Stimulated activated CD8-positive, alpha-beta memory T cell treated with anti-CD3 and anti-CD28 coated beads, Interleukin-4, amount 100 ng/mL, for 48 hours (primary cell): ENCODE measurements around the gene PIF1.
"Not testable (repeated sequence)": the region's sequence is repeated elsewhere in the genome, so short reads cannot be mapped to it uniquely, and the experiment has no call there.

Experiments
- DNase-seq: peaks from one replicate; pipeline ENCODE4 v3.0.0-alpha.2; 2020

The PIF1 gene

DNA sequence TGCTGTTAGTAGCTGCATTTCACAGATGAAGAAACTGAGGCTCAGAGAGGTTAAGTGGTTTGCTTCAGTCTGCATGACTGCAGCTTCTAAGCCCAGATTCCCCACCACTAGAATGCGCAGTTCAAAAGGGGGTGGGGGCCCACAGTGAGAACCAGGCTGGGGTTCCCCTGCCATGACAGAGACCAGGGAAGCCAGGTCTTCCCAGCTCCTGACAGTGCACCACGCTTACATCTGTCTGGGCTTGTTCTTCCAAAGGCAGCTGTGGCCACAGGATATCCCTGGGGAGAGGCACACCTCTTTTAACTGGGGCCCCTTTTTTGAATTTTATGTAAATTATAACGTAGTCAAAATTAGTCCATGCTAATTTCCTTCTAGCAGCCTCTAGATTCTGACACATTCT lies 21.6 kb upstream of the PIF1 start:
- no peak for DNase-seq

DNA sequence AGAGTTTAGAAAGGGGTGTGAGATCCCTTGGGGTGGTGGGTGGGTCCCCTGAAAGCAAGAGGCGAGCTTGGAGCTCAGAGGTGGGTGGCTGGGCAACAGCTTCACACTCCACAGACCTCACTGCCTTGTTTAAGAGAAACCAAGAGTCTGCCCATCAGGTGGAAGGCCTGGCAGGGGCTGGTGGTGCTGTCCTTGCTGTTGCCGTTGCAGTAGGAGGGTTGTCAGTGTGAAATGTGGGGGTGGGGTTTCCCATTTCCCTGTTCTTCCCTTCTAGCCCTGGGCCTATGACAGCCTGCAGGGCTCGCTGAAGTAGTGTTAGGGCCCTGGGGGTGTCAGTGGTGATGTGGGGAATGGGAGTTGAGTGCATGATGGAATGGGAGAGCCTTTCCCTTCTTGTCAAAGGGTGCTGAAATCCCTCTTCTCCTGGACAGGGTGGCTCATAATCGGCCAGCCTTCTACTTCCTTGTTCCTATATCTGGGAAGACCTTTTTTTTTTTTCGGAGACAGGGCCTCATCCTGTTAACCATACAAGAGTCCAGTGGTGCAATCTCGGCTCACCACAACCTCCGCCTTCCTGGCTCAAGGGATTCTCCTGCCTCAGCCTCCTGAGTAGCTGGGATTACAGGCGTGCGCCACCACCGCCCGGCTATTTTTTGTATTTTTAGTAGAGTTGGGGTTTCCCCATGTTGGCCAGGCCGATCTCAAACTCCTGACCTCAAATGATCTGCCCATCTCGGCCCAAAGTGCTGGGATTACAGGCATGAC lies 20.6 kb upstream of the PIF1 start:
- DNase-seq: no peak

DNA sequence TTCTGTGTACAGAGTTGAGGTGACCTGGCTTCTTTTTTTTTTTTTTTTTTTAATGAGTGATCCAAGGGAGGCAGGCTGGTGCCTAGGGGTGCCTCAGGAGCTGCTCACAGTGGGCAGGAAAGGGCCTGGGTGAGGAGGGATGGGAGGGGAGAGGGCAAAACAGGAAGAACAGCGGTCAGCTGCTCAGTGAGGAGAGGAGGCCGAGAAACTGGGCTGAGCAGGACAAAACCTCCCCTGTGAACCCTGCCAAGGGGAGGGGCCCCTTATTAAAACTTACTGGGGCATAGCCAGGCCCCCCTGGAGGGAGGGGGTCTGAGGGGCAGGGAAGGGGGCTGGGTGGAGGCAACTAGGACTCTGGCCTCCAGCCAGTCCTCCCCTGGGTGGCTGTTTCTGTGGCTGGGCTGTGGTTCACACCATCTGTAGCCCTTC lies 19.8 kb upstream of the PIF1 start:
- no peak for DNase-seq

DNA sequence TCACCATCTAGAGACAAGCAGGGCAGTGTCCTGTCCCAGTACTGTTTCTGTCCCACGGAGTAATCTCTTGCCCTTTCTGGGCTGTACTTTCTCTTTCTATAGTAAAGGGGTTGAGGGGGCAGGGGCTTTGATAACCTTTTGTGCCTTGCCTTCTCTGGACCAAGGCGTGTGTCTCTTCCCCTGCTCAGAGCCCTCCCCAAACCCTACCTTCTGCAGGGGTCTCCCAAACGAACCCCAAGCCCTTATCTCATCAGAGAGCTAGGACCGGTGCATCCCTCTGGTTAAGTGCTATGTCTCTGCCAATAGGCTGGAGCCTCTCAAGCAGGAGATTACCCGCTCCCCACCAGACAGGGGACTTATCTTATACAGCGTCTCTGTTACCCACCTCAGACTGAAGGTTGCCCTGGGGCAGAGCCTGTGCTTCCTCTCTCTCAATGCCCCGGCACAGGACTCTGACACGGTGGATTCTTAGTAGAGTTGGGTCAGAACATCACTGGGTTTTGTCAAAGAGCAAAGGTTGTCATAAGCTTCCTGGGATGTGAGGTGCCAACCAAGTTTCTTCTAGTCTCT lies 19.2 kb upstream of the PIF1 start:
- DNase-seq: no peak

DNA sequence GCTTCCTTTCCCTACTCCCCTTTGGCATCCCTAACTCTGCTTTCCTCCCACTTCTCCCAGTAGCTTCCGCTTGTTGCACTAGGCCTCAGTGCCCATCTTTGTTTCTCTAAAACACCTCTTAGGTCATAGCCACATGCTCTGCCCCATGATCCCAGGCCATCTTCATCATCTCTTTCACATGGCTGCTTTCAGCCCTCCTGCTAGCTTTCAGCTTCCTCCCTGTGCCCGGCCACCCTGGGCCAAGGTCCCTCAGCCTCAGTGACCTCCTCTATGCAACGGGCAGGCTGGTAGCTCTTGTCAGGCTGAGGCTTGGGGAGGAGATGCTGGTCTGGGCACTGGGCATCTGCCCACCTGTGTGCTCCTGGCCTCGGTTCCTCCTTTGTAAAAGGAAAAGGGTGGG lies 18.5 kb upstream of the PIF1 start:
- DNase-seq: no peak

DNA sequence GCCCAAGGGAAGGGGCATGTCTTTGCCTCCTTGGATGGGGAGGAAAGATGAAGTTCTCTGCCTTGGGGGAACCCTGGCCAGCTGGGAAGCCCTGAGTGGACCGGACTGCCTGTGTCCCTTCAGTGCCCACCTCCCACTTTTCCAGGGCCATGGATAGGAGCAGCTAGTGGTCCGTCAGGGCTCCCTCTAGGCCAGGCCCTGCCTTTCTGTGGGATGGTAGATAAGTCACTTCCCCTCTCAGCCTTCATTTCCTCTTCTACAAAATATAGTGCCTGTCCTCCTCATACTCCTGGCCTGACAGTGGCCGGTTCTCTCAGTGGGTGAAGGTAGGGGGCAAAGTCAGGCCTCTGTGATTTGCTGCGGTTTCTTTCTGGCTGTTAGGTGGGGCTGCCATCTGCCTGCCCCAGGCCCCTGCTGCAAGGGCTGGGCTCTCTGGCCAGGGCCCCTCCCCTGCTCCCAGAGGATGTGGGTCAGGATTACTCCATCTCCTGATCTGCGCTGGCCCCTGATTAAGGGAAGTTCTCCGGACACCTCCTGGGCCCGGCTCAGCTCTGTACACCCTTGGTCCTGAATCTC lies 17.6 kb upstream of the PIF1 start:
- no peak for DNase-seq

DNA sequence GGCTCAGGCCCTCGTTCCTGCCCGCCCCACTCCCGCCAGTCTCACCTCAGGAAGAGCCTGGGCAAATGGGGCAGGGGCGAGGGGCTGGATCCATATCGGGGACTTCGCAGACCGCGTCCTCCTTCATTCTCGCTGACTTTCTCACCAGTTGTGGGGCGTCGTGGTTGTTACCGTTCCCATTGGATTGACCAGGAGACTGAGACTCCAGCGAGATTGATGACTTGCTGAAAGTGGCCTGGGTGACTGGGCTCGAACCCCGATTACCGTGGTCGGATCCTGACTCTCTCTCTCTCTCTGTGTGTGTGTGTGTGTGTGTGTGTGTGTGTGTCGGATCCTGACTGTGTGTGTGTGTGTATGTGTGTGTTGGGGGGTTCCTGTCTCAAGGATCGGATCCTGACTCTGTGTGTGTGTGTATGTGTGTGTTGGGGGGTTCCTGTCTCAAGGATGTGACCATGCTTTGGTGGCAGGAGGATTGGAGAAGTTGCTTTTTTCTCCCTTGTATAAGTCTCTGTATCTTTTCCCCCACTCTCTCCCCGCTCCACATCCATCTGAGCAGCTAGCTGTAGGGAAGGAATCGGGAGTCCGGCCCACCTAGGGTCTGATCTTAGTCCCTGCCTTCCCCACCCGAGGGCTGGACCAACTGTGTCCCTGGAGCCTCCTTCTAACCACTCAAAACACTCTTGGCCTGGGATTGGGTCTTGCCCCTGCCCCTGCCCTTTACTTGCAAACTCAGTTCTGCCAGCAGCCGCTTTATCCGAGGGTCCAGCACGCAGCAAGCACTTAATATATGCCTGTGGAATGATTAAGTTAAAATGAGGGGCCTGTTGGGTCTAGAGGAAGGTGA lies 16.9 kb upstream of the PIF1 start:
- DNase-seq: peak; percentile 39

DNA sequence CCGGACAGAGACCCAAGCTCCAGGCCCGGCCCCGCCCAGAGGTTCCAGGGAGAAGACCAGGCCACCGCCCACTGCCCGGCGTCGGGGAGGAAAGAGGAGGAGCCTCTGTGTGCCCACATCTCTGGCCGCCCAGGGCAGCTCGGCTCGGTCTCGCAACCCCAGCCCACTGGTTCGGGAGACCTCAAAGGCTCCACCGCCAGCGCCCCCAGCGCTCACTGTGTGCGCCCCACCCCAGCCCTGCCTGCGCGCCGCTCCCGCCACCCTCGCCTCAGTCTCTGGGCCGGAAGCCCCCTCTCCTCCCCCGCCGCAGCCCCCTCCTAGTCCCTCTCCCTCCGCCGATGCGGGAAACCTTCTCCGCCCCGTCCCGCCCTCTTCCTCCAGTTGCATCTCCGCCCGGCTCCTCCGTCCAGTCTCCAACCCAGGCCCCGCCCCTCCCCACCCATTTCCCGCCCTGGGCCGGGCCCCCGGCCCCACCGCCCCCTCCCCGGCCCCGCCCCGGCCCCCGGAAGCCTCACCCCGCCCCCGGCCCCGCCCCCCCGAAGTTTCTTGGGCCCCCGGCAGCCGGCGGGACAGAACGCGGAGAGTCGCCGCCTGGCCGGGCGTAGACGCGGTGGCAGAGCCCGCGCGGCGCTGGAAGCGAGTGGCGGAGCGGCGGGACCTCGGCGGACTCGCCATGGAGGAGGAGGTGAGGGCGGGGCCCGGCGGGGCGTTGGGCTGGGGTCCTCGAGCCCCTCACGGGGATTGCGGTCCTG lies 16.1 kb upstream of the PIF1 start, which contains the start of gene PLEKHO2:
PLEKHO2 (plus strand) TSS at position 572 of the 752 bp plus-strand sequence; CDS start at position 674, 102 bp downstream.
- peak; percentile 91 for DNase-seq

DNA sequence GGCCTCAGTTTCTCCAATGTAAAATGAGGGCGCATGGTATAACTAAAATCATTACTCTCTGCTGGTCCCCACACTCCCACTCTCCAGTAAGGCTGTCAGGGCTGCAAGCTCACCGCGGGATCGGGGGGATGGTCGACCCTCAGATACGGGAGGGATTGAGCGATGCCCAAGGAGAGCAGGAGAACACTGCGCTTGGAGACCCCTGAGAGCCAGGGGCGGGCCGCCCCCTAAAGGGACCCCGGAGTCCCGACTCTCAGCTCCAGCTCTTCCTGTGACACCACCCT lies 15.6 kb upstream of the PIF1 start:
- DNase-seq: no peak

DNA sequence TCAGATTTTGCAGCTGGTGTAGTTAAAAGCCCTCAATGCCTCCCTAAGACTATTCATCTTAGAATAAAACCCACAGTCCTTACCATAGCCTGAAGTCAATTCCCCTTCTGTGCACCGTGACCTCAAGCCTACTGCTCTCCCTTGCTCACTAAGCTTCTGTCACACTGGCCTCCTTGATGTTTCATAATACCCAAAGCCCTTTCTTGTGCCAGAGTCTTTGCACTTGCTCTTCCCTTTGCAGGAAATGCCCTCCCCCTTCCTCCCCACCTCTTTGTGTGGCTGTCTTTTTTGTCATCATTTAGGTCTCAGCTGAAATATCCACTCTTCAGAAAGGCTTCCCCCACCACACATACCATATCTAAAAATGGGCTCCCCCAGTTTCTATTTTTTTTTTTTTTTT lies 12.1 kb upstream of the PIF1 start:
- peak; percentile 43 for DNase-seq

DNA sequence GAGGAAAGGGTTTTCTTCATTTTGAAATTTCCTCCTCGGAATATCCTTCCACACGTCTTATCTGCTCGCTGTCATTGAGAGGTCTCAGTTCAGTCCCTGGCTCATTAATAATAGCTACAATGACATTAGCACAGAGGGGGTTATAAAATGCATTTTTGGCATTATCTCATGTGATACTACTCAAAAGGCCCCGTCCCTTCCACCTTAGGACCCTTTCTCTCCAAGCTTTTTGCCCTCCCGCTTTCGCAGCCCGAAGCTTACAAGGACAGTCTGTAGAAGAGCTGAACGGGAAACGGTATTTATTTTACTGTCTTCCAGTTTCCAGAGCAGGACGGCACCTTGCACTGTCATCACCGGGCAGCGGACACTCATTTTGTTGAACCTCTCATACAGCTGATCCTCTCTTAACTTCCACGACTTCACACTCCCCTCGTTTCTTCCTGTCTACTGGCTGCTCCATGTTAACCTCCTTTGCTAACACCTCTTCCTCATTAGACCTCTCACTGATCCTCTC lies 10.6 kb upstream of the PIF1 start:
- DNase-seq: no peak

DNA sequence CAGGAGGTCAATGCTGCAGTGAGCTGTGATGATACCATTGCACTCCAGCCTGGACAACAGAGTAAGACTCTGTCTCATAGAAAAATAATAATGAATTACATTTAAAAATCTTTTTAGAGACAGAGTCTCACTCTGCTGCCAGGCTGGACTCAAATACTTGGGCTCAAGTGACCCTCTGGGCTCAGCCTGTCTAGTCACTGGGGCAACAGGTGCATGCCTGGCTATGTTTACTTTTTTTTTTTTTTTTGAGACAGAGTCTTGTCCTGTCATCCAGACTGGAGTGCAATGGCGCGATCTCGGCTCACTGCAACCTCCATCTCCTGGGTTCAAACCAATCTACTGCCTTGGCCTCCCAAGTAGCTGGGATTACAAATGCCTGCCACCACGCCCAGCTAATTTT lies 8.2 kb upstream of the PIF1 start:
- no peak for DNase-seq

DNA sequence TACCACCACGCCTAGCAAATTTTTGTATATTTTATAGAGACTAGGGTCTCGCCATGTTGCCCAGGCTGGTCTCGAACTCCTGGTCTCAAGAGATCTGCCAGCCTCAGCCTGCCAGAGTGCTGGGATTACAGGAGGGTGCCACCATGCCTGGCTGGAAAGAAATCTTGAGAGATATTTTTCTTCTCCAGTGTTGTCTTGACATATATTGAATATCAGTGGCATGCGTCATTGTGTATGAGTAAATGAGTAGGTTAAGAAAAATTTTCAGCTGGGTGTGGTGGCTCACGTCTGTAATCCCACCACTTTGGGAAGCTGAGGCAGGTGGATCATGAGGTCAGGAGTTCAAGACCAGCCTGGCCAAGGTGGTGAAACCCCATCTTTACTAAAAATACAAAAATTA lies 3.5 kb upstream of the PIF1 start:
- no peak for DNase-seq

DNA sequence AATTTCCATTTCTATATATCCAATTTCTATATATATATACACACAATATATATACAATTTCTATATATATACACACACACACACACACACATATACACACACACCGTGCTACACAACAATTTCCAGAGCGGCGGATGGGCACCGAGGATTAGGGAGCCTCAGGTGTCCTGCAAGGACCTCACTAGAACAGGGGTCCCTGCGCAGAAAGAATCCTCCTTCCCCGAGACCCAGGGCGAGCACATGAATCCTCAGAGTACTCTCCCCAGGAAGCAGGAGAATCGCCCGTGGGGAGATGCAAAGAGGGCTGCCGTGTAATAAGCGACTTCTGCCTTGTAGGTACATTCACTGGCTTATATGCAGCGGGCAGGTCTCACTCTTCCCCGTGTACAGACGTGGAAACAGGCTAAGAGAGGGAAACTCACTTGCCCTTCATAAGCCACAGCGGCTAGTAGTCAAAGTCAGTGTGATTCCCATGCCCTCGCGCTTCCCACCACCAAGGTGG lies 467 bp downstream of the PIF1 start:
- DNase-seq: no peak

DNA sequence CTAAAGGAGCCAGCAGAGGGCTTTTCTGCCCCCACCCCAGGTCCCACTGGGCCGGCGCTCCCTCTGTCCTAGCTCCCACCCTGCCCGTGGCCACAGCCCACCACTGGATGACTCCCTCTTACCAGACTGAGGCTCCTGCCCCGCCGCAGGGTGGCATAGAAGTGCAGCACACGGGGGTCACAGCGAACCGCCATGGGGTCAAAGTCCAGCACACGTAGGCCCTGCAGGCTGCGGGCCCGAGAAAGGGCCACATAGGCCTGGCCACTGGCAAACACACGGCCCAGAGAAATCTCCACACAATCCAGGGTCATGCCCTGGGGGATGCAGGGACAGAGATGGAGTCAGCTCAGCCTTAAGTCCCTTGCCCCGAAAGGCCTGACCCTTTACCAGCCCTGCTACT lies 9.0 kb downstream of the PIF1 start:
- no peak for DNase-seq

DNA sequence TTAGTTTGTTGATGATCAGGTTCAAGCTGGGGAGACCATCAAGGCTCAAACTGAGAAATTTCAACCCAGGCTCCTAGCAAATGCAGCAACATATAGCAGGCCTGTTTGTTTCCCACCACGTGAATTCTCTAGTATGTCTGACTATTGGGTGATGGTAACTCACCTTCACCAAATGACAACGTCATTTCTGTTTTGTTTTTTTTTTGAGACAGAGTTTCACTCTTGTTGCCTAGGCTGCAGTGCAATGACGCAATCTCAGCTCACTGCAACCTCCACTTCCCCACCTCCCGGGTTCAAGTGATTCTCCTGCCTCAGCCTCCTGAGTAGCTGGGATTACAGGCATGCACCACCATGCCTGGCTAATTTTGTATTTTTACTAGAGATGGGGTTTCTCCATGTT lies 10.5 kb downstream of the PIF1 start:
- DNase-seq: not testable (repeated sequence)

DNA sequence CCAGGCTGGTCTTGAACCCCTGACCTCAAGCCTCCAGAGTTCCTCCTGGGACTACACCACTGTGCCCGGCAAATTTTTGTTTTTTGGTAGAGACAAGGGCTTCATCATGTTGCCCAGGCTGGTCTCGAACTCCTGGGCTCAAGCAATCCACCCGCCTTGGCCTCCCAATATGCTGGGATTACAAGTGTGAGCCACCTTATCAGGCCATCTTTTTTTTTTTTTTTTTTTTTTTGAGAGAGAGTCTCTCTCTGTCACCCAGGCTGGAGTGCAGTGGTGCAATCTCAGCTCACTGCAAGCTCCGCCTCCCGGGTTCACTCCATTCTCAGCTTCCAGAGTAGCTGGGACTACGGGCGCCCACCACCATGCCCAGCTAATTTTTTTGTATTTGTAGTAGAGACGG lies 11.2 kb downstream of the PIF1 start:
- DNase-seq: not testable (repeated sequence)

DNA sequence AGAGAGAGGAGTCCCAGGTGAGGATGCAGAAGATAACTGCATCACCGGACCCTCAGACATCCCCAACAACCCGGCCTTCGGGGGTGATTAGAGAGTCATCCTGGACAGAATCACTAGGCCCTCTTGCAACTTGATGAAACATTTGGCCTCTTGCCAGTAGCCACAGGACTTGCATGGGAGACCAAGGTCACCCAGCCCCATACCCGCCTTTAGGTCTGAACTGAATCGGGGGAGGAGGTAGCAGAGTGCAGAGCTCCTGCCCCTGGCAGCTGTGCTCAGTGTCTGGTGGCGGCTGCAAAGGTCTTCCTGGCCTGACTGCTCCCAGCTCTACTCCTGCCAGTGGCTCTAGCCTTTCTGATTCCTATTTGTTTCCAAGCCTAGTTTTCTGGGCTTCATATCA lies 12.4 kb downstream of the PIF1 start:
- no peak for DNase-seq

DNA sequence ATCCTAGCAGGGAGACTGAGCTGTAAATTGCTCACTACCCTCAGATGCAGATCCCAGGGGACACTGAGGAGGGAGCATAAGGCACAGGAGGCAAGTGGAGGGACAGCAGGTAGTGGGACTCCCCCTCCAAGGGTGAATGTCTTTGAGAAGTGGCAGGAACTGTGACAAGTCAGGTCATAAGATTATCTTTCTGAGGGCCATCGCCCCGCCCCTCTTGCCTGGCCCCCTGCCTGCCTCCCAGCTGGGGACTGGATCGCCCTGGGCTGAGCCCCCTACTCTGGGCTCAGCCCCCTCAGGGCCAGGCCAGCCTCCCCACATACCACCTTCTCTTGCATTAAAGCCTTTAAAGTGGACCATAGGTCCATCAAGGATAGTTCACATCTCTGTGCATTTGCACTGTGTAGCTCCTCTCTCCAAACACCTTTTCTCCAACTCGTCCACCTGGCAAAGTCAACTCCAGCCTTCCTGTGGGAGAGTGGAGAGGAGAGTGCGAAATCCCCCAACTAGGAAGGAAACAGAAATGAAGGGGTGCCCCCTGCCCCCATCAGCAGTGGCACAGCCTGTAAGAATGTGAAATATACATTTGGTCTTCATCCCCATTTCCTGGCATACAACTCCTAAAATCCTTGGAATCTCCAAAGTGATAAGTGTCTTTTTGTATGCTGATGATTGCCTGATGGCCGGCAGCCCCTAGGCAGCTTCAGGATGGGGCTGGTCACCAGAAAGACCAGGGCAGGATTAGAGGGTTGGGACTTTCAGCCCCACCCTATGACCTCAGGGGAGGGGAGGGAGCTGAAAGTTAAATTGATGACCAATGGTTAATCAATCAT lies 14.7 kb downstream of the PIF1 start:
- no peak for DNase-seq

DNA sequence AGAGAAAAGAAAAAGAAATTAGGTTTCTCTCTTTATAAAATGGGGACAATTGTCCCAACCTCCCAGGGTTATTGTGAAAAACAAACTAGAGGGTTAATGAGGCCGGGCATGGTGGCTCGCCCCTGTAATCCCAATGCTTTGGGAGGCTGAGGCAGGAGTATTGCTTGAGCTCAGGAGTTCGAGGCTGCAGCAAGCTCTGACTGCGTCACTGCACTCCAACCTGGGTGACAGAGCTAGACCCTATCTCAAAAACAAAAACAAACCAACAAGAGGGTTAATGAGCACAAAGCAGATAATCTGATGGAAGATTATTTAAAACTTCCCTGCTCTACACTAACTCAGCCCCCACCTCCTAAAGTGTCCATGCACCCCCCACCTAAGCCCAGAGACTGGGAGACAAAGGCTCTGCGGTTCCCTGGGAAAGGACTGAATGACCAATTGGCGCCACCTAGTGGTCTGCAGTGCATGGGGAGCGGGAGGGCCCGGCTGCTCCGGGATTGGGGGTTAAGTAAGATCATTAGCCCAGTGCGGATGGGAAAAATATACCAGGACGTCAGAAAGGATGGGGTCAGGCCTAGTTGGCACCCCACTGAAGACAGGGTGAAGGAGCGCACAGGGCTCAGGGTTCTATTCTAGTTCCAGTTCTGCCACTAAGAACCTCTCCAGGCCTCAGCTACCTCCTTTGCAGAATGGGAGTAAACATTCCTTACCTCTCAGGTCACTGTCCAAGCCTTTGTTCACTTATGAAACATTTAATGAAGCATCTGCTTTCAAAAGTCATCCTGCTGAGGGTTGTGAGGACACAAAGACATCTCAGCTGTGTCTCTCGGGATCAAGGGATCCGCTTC lies 15.6 kb downstream of the PIF1 start:
- DNase-seq: peak; percentile 90
